RWPE2 (cell line): ENCODE measurements around the gene MAN1A1.

Experiments used
- ATAC-seq: fragments of 200-7000 bp; cut with Tn5 transposase; 3 replicates; pipeline ENCODE4 v1.9.1; 2021; ENCODE audit warnings: low read depth
- DNase-seq: peaks from one replicate; pipeline ENCODE4 v3.0.0-alpha.2; 2020; ENCODE audit warnings: low spot score
- H3K27ac ChIP-seq: fragments of 450-650 bp; 2 replicates; pipeline ENCODE4 v1.5.1; 2017; ENCODE audit warnings: mild to moderate bottlenecking; ENCODE audit not compliant: poor library complexity, severe bottlenecking
- H3K27me3 ChIP-seq: fragments of 250-450 bp; sonication (Bioruptor Pico); 2 replicates; pipeline ENCODE4 v1.5.1; 2021; ENCODE audit warnings: mild to moderate bottlenecking, moderate library complexity; ENCODE audit not compliant: insufficient read depth, poor library complexity, severe bottlenecking
- H3K36me3 ChIP-seq: fragments of 250-450 bp; sonication (Bioruptor Pico); 2 replicates; pipeline ENCODE4 v1.5.1; 2020; ENCODE audit warnings: low read depth, mild to moderate bottlenecking, moderate library complexity
- H3K4me1 ChIP-seq: fragments of 250-450 bp; sonication (Bioruptor Pico); 2 replicates; pipeline ENCODE4 v1.5.1; 2021; ENCODE audit warnings: mild to moderate bottlenecking, moderate library complexity; ENCODE audit not compliant: insufficient read depth, poor library complexity, severe bottlenecking
- H3K4me3 ChIP-seq: fragments of 250-450 bp; sonication (Bioruptor Pico); 2 replicates; pipeline ENCODE4 v1.5.1; 2021; ENCODE audit warnings: mild to moderate bottlenecking, moderate library complexity; ENCODE audit not compliant: severe bottlenecking
- H3K9me3 ChIP-seq: fragments of 250-450 bp; sonication (Bioruptor Pico); 2 replicates; pipeline ENCODE4 v1.5.1; 2021; ENCODE audit warnings: mild to moderate bottlenecking, moderate library complexity; ENCODE audit not compliant: severe bottlenecking
- CTCF ChIP-seq: fragments of 450-650 bp; IDR thresholded peaks from one replicate; pipeline ENCODE4 v1.5.1; 2017; ENCODE audit warnings: mild to moderate bottlenecking, moderate library complexity; ENCODE audit not compliant: poor library complexity, severe bottlenecking

The MAN1A1 gene

GRCh38 chr6:119327810-119328209 is 21.8 kb downstream of the MAN1A1 start:
- peaks cover 11% of the 10 kb centered on the region for H3K4me1 ChIP-seq
- H3K36me3 ChIP-seq = no peaks in the 10 kb centered on the region
- no peak for ATAC-seq
- H3K27ac ChIP-seq = no peak overlapping the region
- TF ChIP-seq CTCF = no peak
- no peak for DNase-seq
- no peaks in the 10 kb centered on the region for H3K9me3 ChIP-seq
- H3K27me3 ChIP-seq = no peaks in the 10 kb centered on the region
- H3K4me3 ChIP-seq = no peak overlapping the region

GRCh38 chr6:119326291-119327005 is 23.1 kb downstream of the MAN1A1 start:
- ATAC-seq (no peak), DNase-seq (no peak)
- no peak for TF ChIP-seq CTCF
- Histone ChIP-seq H3K36me3 (no peaks in the 10 kb centered on the region), H3K9me3 (no peaks in the 10 kb centered on the region), H3K27ac (no peak overlapping the region), H3K27me3 (no peaks in the 10 kb centered on the region), H3K4me3 (no peak overlapping the region), H3K4me1 (peaks cover 11% of the 10 kb centered on the region)

GRCh38 chr6:119325559-119326265 is 23.8 kb downstream of the MAN1A1 start:
- no peak overlapping the region for H3K27ac ChIP-seq
- no peak for TF ChIP-seq CTCF
- H3K4me3 ChIP-seq = no peak overlapping the region
- no peak for ATAC-seq
- H3K27me3 ChIP-seq = no peaks in the 10 kb centered on the region
- H3K4me1 ChIP-seq = peaks cover 11% of the 10 kb centered on the region
- H3K9me3 ChIP-seq = no peaks in the 10 kb centered on the region
- DNase-seq = no peak
- no peaks in the 10 kb centered on the region for H3K36me3 ChIP-seq

GRCh38 chr6:119324718-119325117 is 24.8 kb downstream of the MAN1A1 start:
- DNase-seq (no peak), ATAC-seq (no peak)
- no peak overlapping the region for H3K4me3 ChIP-seq
- no peak for TF ChIP-seq CTCF
- no peak overlapping the region for H3K27ac ChIP-seq
- no peaks in the 10 kb centered on the region for H3K36me3 ChIP-seq
- no peaks in the 10 kb centered on the region for H3K27me3 ChIP-seq
- H3K4me1 ChIP-seq = peaks cover 11% of the 10 kb centered on the region
- no peaks in the 10 kb centered on the region for H3K9me3 ChIP-seq

GRCh38 chr6:119323931-119324330 is 25.6 kb downstream of the MAN1A1 start:
- 0 out of 3 replicates have a peak, but pooled peaks have one; percentile 21 for ATAC-seq
- TF ChIP-seq CTCF = no peak

More at GRCh38 chr6:119323931-119324330, 25.6 kb downstream of the MAN1A1 start:
- DNase-seq = no peak
- no peak overlapping the region for H3K27ac ChIP-seq
- H3K36me3 ChIP-seq = no peaks in the 10 kb centered on the region
- peaks cover 11% of the 10 kb centered on the region for H3K4me1 ChIP-seq
- no peaks in the 10 kb centered on the region for H3K27me3 ChIP-seq
- no peak overlapping the region for H3K4me3 ChIP-seq
- no peaks in the 10 kb centered on the region for H3K9me3 ChIP-seq
